ENCODE measurements around the gene BMI1.

GRCh38 chr10:22349755-22350154 is 28.9 kb downstream of the BMI1 start:
- TF ChIP-seq CTCF (IDR thresholded peaks at IDR 0.05) (no peak), ZFX (IDR thresholded peaks at IDR 0.05; ENCODE audit: borderline replicate concordance) (no peak)
